ENCODE data around the gene HBA2. TPM values are rescaled to one million over a fixed set of nuclear protein-coding genes. Genes with fewer than 3 reads are reported as not detected.
"Not testable (repeated sequence)": the region's sequence is repeated elsewhere in the genome, so short reads cannot be mapped to it uniquely, and the experiment has no call there.

Gene HBA2
- total RNA-seq, 1 donor from 2014 or later, result 232 TPM

DNA sequence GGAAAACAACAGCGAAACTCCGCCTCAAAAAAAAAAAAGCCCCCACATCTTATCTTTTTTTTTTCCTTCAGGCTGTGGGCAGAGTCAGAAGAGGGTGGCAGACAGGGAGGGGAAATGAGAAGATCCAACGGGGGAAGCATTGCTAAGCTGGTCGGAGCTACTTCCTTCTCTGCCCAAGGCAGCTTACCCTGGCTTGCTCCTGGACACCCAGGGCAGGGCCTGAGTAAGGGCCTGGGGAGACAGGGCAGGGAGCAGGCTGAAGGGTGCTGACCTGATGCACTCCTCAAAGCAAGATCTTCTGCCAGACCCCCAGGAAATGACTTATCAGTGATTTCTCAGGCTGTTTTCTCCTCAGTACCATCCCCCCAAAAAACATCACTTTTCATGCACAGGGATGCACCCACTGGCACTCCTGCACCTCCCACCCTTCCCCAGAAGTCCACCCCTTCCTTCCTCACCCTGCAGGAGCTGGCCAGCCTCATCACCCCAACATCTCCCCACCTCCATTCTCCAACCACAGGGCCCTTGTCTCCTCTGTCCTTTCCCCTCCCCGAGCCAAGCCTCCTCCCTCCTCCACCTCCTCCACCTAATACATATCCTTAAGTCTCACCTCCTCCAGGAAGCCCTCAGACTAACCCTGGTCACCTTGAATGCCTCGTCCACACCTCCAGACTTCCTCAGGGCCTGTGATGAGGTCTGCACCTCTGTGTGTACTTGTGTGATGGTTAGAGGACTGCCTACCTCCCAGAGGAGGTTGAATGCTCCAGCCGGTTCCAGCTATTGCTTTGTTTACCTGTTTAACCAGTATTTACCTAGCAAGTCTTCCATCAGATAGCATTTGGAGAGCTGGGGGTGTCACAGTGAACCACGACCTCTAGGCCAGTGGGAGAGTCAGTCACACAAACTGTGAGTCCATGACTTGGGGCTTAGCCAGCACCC, 2.6 kb downstream of the HBA2 start:
- H3K27me3 ChIP-seq (ENCODE audit: low read depth), result peaks cover 71% of the 10 kb centered on the region
- no peak for ATAC-seq
- TF ChIP-seq, protein P1, sequence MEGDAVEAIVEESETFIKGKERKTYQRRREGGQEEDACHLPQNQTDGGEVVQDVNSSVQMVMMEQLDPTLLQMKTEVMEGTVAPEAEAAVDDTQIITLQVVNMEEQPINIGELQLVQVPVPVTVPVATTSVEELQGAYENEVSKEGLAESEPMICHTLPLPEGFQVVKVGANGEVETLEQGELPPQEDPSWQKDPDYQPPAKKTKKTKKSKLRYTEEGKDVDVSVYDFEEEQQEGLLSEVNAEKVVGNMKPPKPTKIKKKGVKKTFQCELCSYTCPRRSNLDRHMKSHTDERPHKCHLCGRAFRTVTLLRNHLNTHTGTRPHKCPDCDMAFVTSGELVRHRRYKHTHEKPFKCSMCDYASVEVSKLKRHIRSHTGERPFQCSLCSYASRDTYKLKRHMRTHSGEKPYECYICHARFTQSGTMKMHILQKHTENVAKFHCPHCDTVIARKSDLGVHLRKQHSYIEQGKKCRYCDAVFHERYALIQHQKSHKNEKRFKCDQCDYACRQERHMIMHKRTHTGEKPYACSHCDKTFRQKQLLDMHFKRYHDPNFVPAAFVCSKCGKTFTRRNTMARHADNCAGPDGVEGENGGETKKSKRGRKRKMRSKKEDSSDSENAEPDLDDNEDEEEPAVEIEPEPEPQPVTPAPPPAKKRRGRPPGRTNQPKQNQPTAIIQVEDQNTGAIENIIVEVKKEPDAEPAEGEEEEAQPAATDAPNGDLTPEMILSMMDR (IDR thresholded peaks at IDR 0.05), result no peak

GRCh38 chr16:176006-176405, 3.3 kb downstream of the HBA2 start:
- ATAC-seq; H3K27ac ChIP-seq; intact Hi-C loops (cut with DNase I); H3K9me3 ChIP-seq; H3K36me3 ChIP-seq; DNase-seq; H3K4me3 ChIP-seq: not testable (repeated sequence)
- Histone ChIP-seq H3K4me1 (peaks cover 15% of the 10 kb centered on the region), H3K27me3 (ENCODE audit: low read depth) (peaks cover 71% of the 10 kb centered on the region)

More for the DNA sequence above, 2.6 kb downstream of the HBA2 start:
- Histone ChIP-seq H3K4me1 (peaks cover 8% of the 10 kb centered on the region), H3K27ac (no peak overlapping the region), H3K36me3 (no peaks in the 10 kb centered on the region), H3K9me3 (no peaks in the 10 kb centered on the region), H3K4me3 (no peak overlapping the region)
- DNase-seq, result no peak
- intact Hi-C loops (cut with DNase I), result no loop called here

- intact Hi-C loops (cut with DNase I); DNase-seq; H3K4me3 ChIP-seq; H3K9me3 ChIP-seq; H3K36me3 ChIP-seq; H3K27ac ChIP-seq: not testable (repeated sequence)
- peaks cover 22% of the 10 kb centered on the region for H3K4me1 ChIP-seq
- ATAC-seq, result peak; percentile 4 to 10
- H3K27me3 ChIP-seq (ENCODE audit: low read depth), result peaks cover 66% of the 10 kb centered on the region
These were observed 4.1 kb downstream of the HBA2 start, which contains the start of gene HBA1 for GRCh38 chr16:176477-177382. HBA1 (plus strand) TSS chr16:176680; CDS start chr16:176717, 37 bp downstream.

GRCh38 chr16:177394-177822, 4.7 kb downstream of the HBA2 start:
- Histone ChIP-seq H3K27ac (no peak overlapping the region), H3K36me3 (no peaks in the 10 kb centered on the region), H3K4me3 (no peak overlapping the region), H3K27me3 (ENCODE audit: low read depth) (peaks cover 65% of the 10 kb centered on the region), H3K9me3 (no peaks in the 10 kb centered on the region), H3K4me1 (peaks cover 22% of the 10 kb centered on the region)
- intact Hi-C loops (cut with DNase I), result no loop called here
- TF ChIP-seq, protein P1 (IDR thresholded peaks at IDR 0.05), result no peak
- no peak for ATAC-seq
- DNase-seq, result no peak

GRCh38 chr16:177981-178667, 5.4 kb downstream of the HBA2 start:
- TF ChIP-seq, protein P1 (IDR thresholded peaks at IDR 0.05), result no peak
- Histone ChIP-seq H3K27me3 (ENCODE audit: low read depth) (peaks cover 65% of the 10 kb centered on the region), H3K36me3 (no peaks in the 10 kb centered on the region), H3K27ac (no peak overlapping the region), H3K4me1 (peaks cover 22% of the 10 kb centered on the region), H3K4me3 (no peak overlapping the region), H3K9me3 (no peaks in the 10 kb centered on the region)
- intact Hi-C loops (cut with DNase I), result no loop called here
- no peak for ATAC-seq
- DNase-seq, result no peak

DNA sequence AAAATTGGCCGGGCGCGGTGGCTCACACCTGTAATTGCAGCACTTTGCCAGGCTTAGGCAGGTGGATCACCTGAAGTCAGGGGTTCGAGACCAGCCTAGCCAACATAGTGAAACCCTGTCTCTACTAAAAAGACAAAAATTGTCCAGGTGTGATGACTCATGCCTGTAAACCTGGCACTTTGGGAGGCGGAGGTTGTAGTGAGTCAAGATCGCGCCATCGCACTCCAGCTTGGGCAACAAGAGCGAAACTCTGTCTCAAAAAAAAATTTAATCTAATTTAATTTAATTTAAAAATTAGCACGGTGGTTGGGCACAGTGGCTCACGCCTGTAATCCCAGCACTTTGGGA, 6.0 kb downstream of the HBA2 start:
- Histone ChIP-seq H3K27ac (no peak overlapping the region), H3K4me1 (peaks cover 22% of the 10 kb centered on the region), H3K36me3 (no peaks in the 10 kb centered on the region), H3K4me3 (no peak overlapping the region), H3K27me3 (ENCODE audit: low read depth) (peaks cover 61% of the 10 kb centered on the region), H3K9me3 (no peaks in the 10 kb centered on the region)
- TF ChIP-seq, protein P1 (IDR thresholded peaks at IDR 0.05), result no peak
- intact Hi-C loops (cut with DNase I), result no loop called here
- ATAC-seq (no peak), DNase-seq (no peak)

Data from lower lobe of right lung (tissue), 2 donors.